Loucy (cell line): ENCODE data around the gene TMEM86A.

Source experiments
- EZH2phosphoT487 ChIP-seq: fragments of 200-600 bp; IDR thresholded peaks from 2 replicates; pipeline ENCODE4 v1.6.1; 2018; ENCODE audit warnings: antibody characterized with exemption, mild to moderate bottlenecking, moderate library complexity, borderline replicate concordance
- TF ChIP-seq, protein P1 (sequence below): fragments of 200-600 bp; sonication (generic); conservative IDR thresholded peaks from 2 replicates; pipeline ENCODE4 v1.5.1; 2014; ENCODE audit warnings: mild to moderate bottlenecking, antibody characterized with exemption, low read length

GRCh38 chr11:18699269-18699596, 654 bp downstream of the TMEM86A start:
- TF ChIP-seq, protein P1, sequence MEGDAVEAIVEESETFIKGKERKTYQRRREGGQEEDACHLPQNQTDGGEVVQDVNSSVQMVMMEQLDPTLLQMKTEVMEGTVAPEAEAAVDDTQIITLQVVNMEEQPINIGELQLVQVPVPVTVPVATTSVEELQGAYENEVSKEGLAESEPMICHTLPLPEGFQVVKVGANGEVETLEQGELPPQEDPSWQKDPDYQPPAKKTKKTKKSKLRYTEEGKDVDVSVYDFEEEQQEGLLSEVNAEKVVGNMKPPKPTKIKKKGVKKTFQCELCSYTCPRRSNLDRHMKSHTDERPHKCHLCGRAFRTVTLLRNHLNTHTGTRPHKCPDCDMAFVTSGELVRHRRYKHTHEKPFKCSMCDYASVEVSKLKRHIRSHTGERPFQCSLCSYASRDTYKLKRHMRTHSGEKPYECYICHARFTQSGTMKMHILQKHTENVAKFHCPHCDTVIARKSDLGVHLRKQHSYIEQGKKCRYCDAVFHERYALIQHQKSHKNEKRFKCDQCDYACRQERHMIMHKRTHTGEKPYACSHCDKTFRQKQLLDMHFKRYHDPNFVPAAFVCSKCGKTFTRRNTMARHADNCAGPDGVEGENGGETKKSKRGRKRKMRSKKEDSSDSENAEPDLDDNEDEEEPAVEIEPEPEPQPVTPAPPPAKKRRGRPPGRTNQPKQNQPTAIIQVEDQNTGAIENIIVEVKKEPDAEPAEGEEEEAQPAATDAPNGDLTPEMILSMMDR, result no peak
- TF ChIP-seq EZH2phosphoT487, result no peak
